ENCODE data around the gene EIF1. TPM values are rescaled to one million over a fixed set of nuclear protein-coding genes. Genes with fewer than 3 reads are reported as not detected.

EIF1 gene
- total and polyA plus RNA-seq, 2 donors (not counting 3 experiments of a cell fraction or from before 2014, with no cell fraction given) = 168 to 814 TPM

- Histone ChIP-seq H4K20me1 (replicated peaks; ENCODE audit: control insufficient read depth, extremely low read depth, insufficient read depth, low read length) (no peaks in the 10 kb centered on the region), H2AFZ (ENCODE audit: low read depth, low read length) (no peak overlapping the region), H3K79me2 (ENCODE audit: control insufficient read depth, insufficient read depth, low read length) (no peaks in the 10 kb centered on the region), H3K27ac (ENCODE audit: insufficient read depth, low read depth, low read length) (no peak overlapping the region), H3K9ac (replicated peaks; ENCODE audit: extremely low read depth, insufficient read depth, low read length) (no peak overlapping the region), H3K36me3 (ENCODE audit: control insufficient read depth in 2 of 2, extremely low read depth in 1 of 2, insufficient read depth in 2 of 2, low read length in 2 of 2) (no peaks in the 10 kb centered on the region), H3K9me1 (replicated peaks; ENCODE audit: control insufficient read depth, extremely low read depth, insufficient read depth, low read length) (no peaks in the 10 kb centered on the region), H3K4me3 (replicated peaks in 1 of 3; ENCODE audit: insufficient read depth in 1 of 3, low read depth in 1 of 3, low read length in 3 of 3) (no peak overlapping the region), H3K4me2 (ENCODE audit: insufficient read depth, low read length) (no peak overlapping the region), H3K4me1 (ENCODE audit: control insufficient read depth, extremely low read depth, insufficient read depth, low read length) (no peaks in the 10 kb centered on the region), H3K27me3 (ENCODE audit: control insufficient read depth in 2 of 2, insufficient read depth in 2 of 2, low read length in 2 of 2) (peaks cover 0 to 1% of the 10 kb centered on the region in 2 experiments), H3K9me3 (replicated peaks; ENCODE audit: control insufficient read depth, insufficient read depth, low read length) (no peaks in the 10 kb centered on the region)
- no TSS peak for BruUV-seq (replicated peaks)
- dilution Hi-C loops (cut with MboI; ENCODE audit: extremely low pct_ligation_motif_present, low sequenced_read_pairs) = no loop called here
- ChIA-PET CTCF (interaction anchor here (0.7 to 3.2 kb wide), 3 partner anchors 9 to 358 kb away, joined by 3 to 14 read pairs (median 3); no protein-coding TSS in a partner anchor), POLR2A (no interaction called here)
- intact Hi-C loops (cut with micrococcal nuclease) = no loop called here
- TF ChIP-seq GATA2 (IDR thresholded peaks at IDR 0.05; ENCODE audit: insufficient read depth, insufficient read length, low read depth, low read length) (no peak), MYC (IDR thresholded peaks at IDR 0.05; ENCODE audit: low read depth, low read length) (no peak), EZH2 (IDR thresholded peaks at IDR 0.05; ENCODE audit: borderline replicate concordance, low read depth, low read length, severe bottlenecking) (no peak), FOS (IDR thresholded peaks at IDR 0.05; ENCODE audit: borderline replicate concordance, insufficient read depth, low read length) (no peak), POLR2A (IDR thresholded peaks at IDR 0.05; ENCODE audit: low read depth, low read length) (no peak), JUN (IDR thresholded peaks at IDR 0.05; ENCODE audit: borderline replicate concordance, insufficient read depth, insufficient read length, low read depth) (no peak), POLR2AphosphoS5 (IDR thresholded peaks at IDR 0.05; ENCODE audit: insufficient read depth, low read depth, low read length) (no peak), CTCF (IDR thresholded peaks at IDR 0.05; ENCODE audit: extremely low read depth in 1 of 2, insufficient read depth in 1 of 2, low read depth in 1 of 2, low read length in 2 of 2) (no peak), MAX (IDR thresholded peaks at IDR 0.05; ENCODE audit: insufficient read depth, insufficient read length) (no peak)
- DNase-seq (ENCODE audit: low read depth, low spot score) (no peak), FAIRE-seq (no peak)
These were observed 33.5 kb downstream of the EIF1 start for GRCh38 chr17:41722231-41722630.

Data from endothelial cell of umbilical vein (primary cell).